22Rv1 (cell line): ENCODE measurements around the gene PKIB.

Experiments
- H3K27ac ChIP-seq: fragments of 450-650 bp; 2 replicates; pipeline ENCODE4 v1.5.1; 2017
- CTCF ChIP-seq: fragments of 450-650 bp; IDR thresholded peaks from 2 replicates; pipeline ENCODE4 v1.5.1; 2017; ENCODE audit warnings: mild to moderate bottlenecking
- ZFX ChIP-seq: fragments of 450-650 bp; IDR thresholded peaks from 2 replicates; pipeline ENCODE4 v1.6.1; 2017; ENCODE audit warnings: antibody characterized with exemption, borderline replicate concordance

The PKIB gene

GRCh38 chr6:122676146-122676545 is 65.9 kb downstream of the PKIB start:
- H3K27ac ChIP-seq = no peak overlapping the region
- TF ChIP-seq CTCF = no peak
- TF ChIP-seq ZFX = no peak

DNA sequence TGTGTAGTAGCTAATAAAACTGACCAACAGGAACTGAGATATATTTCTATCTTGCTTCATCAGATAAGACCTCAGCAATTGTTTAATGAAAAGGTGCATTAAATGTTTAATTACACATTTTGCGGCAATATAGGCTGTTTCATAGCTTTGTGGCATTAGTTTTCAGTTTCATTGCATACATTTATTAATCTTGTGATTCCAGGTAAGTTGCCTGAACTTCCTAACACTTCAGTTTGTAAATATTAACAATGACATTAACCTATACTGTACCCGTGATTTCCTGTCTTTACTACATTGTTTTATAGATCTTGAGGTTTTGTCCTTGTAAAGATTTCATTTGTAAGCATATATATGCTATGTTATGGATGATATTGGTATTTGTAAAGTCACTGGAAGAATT is 66.5 kb downstream of the PKIB start:
- H3K27ac ChIP-seq = no peak overlapping the region
- TF ChIP-seq CTCF (no peak), ZFX (no peak)

GRCh38 chr6:122677406-122677805 is 67.2 kb downstream of the PKIB start:
- TF ChIP-seq CTCF (no peak), ZFX (no peak)
- H3K27ac ChIP-seq = no peak overlapping the region

GRCh38 chr6:122678841-122679240 is 68.6 kb downstream of the PKIB start:
- no peak overlapping the region for H3K27ac ChIP-seq
- TF ChIP-seq ZFX = no peak

- no peak for TF ChIP-seq ZFX
- H3K27ac ChIP-seq = no peak overlapping the region
Measured at GRCh38 chr6:122681705-122682104, 71.5 kb downstream of the PKIB start.

- no peak overlapping the region for H3K27ac ChIP-seq
- no peak for TF ChIP-seq ZFX
- TF ChIP-seq CTCF = no peak
Measured at GRCh38 chr6:122683989-122684651, 73.9 kb downstream of the PKIB start.

DNA sequence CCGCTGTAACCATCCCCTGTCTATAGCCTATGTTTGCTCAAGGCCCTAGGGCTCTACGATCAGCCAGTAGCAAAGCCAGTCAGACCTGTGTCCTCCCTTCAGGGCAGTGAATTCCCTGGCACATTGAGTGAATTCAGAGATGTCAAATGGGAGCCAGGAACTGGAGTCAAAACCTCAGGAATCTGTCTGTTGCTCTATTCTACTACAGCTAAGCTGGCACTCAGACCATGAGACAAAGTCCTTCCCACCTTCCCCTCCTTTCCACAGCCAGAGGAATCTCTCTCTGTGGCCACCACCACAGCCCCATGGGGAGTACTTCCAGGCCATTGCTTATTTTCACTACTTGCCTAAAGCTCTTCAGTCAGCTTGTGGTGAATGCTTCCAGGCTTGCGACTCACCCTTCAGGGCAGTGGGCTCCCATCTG is 82.0 kb downstream of the PKIB start:
- peak overlapping the region; percentile 19 for H3K27ac ChIP-seq
- no peak for TF ChIP-seq ZFX
- no peak for TF ChIP-seq CTCF

- no peak for TF ChIP-seq ZFX
- no peak for TF ChIP-seq CTCF
- H3K27ac ChIP-seq = no peak overlapping the region
Measured at GRCh38 chr6:122692807-122693580, 82.8 kb downstream of the PKIB start.
